Adrenal gland (tissue), 5 donors: ENCODE measurements around the gene IL3.

ENCODE experiments used
- CTCF ChIP-seq, 6 experiments: fragments of 450-650 bp in 4 of 6; fragments of 200-600 bp in 2 of 6; sonication (generic) in 1 of 6; IDR thresholded peaks; 1 replicate in 5 of 6; 2 replicates in 1 of 6; pipeline versions ENCODE4 v1.5.1 to v1.8.0; 2016 to 2021; ENCODE audit warnings: antibody characterized with exemption in 6 of 6, mild to moderate bottlenecking in 2 of 6, moderate library complexity in 1 of 6
- POLR2A ChIP-seq, 2 donors: fragments of 450-650 bp; IDR thresholded peaks; one replicate each; pipeline ENCODE4 v1.6.1; 2017; ENCODE audit warnings: antibody characterized with exemption in 2 of 2, mild to moderate bottlenecking in 2 of 2, moderate library complexity in 1 of 2
- donor health status: DM: no; HTN: no; CAD: no.

- no peak for TF ChIP-seq CTCF (IDR thresholded peaks at IDR 0.05)
- TF ChIP-seq POLR2A (IDR thresholded peaks at IDR 0.05) = no peak
These were observed 39.7 kb upstream of the IL3 start for GRCh38 chr5:132020568-132021339.
